Mesothelial cell of epicardium (in vitro differentiated cells): ENCODE data around the gene ENG. TPM values are rescaled to one million over a fixed set of nuclear protein-coding genes. Genes with fewer than 3 reads are reported as not detected.

Source experiments
- DNase-seq, 2 experiments: peaks; one replicate each; pipeline ENCODE4 v3.0.0; 2021; ENCODE audit warnings: low spot score in 2 of 2; ENCODE audit not compliant: unreplicated experiment in 2 of 2
- H3K27ac Mint-ChIP-seq: 2 replicates; pipeline ENCODE4 v1.8.0; 2021; ENCODE audit warnings: mixed read lengths
- H3K27me3 Mint-ChIP-seq: 2 replicates; pipeline ENCODE4 v1.8.0; 2021; ENCODE audit warnings: low read depth, mixed read lengths
- H3K36me3 Mint-ChIP-seq: 2 replicates; pipeline ENCODE4 v1.8.0; 2021; ENCODE audit warnings: mixed read lengths
- H3K4me1 Mint-ChIP-seq: 2 replicates; pipeline ENCODE4 v1.8.0; 2021; ENCODE audit warnings: mixed read lengths
- H3K4me3 Mint-ChIP-seq: 2 replicates; pipeline ENCODE4 v1.8.0; 2021; ENCODE audit warnings: mild to moderate bottlenecking, moderate library complexity, mixed read lengths
- H3K9me3 Mint-ChIP-seq: 2 replicates; pipeline ENCODE4 v1.8.0; 2021; ENCODE audit warnings: mixed read lengths
- total RNA-seq: library from RNA; stranded (reverse); gene quantifications from 3 replicates; pipeline ENCODE4 v1.2.1, GENCODE V29; 2021
- TF ChIP-seq, protein P1 (sequence below): fragments of 200-600 bp; sonication (generic); IDR thresholded peaks from one replicate; pipeline ENCODE4 v1.5.0; 2021; ENCODE audit warnings: antibody characterized with exemption; ENCODE audit not compliant: unreplicated experiment

ENG gene
- total RNA-seq, 1 donor from 2014 or later: 8.5 TPM

GRCh38 chr9:127825319-127826051 is 29.0 kb downstream of the ENG start:
- peak overlapping the region; percentile 34 for H3K4me3 Mint-ChIP-seq

GRCh38 chr9:127822108-127822507 is 32.4 kb downstream of the ENG start:
- Mint-ChIP-seq H3K27me3 (peaks cover 9% of the 10 kb centered on the region), H3K36me3 (no peaks in the 10 kb centered on the region), H3K4me1 (peaks cover 17% of the 10 kb centered on the region), H3K4me3 (no peak overlapping the region), H3K27ac (no peak overlapping the region), H3K9me3 (no peaks in the 10 kb centered on the region)
- TF ChIP-seq, protein P1, sequence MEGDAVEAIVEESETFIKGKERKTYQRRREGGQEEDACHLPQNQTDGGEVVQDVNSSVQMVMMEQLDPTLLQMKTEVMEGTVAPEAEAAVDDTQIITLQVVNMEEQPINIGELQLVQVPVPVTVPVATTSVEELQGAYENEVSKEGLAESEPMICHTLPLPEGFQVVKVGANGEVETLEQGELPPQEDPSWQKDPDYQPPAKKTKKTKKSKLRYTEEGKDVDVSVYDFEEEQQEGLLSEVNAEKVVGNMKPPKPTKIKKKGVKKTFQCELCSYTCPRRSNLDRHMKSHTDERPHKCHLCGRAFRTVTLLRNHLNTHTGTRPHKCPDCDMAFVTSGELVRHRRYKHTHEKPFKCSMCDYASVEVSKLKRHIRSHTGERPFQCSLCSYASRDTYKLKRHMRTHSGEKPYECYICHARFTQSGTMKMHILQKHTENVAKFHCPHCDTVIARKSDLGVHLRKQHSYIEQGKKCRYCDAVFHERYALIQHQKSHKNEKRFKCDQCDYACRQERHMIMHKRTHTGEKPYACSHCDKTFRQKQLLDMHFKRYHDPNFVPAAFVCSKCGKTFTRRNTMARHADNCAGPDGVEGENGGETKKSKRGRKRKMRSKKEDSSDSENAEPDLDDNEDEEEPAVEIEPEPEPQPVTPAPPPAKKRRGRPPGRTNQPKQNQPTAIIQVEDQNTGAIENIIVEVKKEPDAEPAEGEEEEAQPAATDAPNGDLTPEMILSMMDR: no peak
- DNase-seq: no peak

More at GRCh38 chr9:127825319-127826051, 29.0 kb downstream of the ENG start:
- no peak overlapping the region for H3K27ac Mint-ChIP-seq
- H3K9me3 Mint-ChIP-seq: no peaks in the 10 kb centered on the region
- H3K27me3 Mint-ChIP-seq: peaks cover 9% of the 10 kb centered on the region
- TF ChIP-seq, protein P1: peak; percentile 62
- no peaks in the 10 kb centered on the region for H3K36me3 Mint-ChIP-seq
- peak in 1 of 2 experiments; percentile 68 for DNase-seq
- peaks cover 26% of the 10 kb centered on the region for H3K4me1 Mint-ChIP-seq

DNA sequence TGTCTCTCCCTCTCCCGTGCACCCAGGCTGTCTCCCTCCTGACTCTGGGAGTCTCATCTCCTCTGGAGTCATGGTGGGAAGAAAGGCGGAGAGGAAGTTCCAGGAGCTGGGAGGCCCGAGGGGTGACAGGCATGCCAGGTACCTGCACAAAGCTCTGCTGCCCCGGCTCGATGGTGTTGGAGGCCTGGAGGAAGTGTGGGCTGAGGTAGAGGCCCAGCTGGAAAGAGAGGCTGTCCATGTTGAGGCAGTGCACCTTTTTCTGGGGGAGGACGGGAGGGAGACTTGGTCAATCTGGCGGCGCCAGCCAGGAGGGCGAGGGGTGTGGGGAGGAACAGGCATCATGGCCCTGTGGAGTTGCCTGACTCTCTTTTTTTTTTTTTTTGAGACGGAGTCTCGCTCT is 35.9 kb downstream of the ENG start:
- no peaks in the 10 kb centered on the region for H3K36me3 Mint-ChIP-seq
- no peaks in the 10 kb centered on the region for H3K27me3 Mint-ChIP-seq
- no peak overlapping the region for H3K4me3 Mint-ChIP-seq
- DNase-seq: no peak
- no peaks in the 10 kb centered on the region for H3K9me3 Mint-ChIP-seq
- H3K27ac Mint-ChIP-seq: no peak overlapping the region
- TF ChIP-seq, protein P1: no peak
- H3K4me1 Mint-ChIP-seq: peaks cover 5% of the 10 kb centered on the region

- DNase-seq: no peak
- Mint-ChIP-seq H3K27ac (no peak overlapping the region), H3K4me3 (no peak overlapping the region), H3K4me1 (peaks cover 5% of the 10 kb centered on the region), H3K9me3 (no peaks in the 10 kb centered on the region), H3K36me3 (peaks cover 4% of the 10 kb centered on the region), H3K27me3 (no peaks in the 10 kb centered on the region)
- TF ChIP-seq, protein P1: no peak
Observed at GRCh38 chr9:127817881-127818434, 36.5 kb downstream of the ENG start.

GRCh38 chr9:127816728-127817127 is 37.7 kb downstream of the ENG start:
- H3K27me3 Mint-ChIP-seq: no peaks in the 10 kb centered on the region
- no peak for DNase-seq
- no peak overlapping the region for H3K4me3 Mint-ChIP-seq
- H3K4me1 Mint-ChIP-seq: peaks cover 5% of the 10 kb centered on the region
- no peak overlapping the region for H3K27ac Mint-ChIP-seq
- no peaks in the 10 kb centered on the region for H3K9me3 Mint-ChIP-seq
- TF ChIP-seq, protein P1: no peak
- H3K36me3 Mint-ChIP-seq: peaks cover 4% of the 10 kb centered on the region
